ENCODE data around the gene MEG3.
"Not testable (repeated sequence)": the region's sequence is repeated elsewhere in the genome, so short reads cannot be mapped to it uniquely, and the experiment has no call there.

Gene MEG3

DNA sequence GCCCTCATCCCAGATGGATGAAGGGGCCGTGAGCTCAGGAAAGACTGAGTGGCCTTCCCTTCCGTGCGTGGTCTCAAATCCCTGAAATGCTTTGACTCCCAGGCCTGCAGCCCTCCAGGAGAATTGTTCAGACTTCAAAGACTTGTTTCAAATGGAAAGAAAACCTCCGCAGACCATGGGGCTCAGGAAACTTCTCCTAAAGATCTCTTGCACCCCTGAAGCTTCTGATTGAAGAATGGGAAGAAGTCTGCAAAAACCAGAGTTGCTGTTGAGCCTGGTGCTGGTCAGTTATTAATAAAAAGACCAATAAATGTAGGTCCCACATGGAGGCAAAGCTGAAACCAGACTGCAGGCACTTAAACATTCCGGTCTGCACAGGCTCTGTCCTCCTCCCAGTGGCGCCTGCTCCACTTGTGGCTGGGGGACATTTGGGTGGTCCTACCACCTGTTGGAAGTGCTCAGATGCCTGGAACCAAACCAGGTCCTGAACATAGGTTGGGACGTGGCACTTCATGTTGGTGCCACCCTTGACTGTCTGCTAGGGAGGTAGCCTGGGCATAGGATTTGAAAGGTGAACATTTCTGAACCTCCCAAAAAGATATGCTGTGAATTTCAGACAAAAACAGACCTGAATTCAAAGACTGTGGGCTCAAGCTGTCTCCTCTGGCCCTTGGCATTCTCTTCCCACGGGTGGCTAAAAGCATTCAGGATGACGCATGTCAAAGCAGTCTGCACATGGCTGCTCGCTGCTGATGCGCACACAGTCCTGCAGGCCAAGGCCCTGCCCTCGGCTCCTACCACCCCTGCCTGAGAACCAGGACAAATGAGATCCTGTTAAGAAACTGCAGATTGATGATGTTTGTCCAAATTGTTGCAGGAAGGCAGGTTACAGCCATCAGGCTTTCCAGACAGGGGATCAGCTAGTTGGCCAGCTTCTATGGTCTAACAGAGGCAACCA is 36.2 kb upstream of the MEG3 start:
- Histone ChIP-seq H3K4me1 (ENCODE audit: control insufficient read depth, insufficient read depth, low read length, unreplicated experiment) (no peaks in the 10 kb centered on the region), H3K4me3 (ENCODE audit: low read depth, low read length) (no peak overlapping the region), H3K27me3 (ENCODE audit: insufficient read depth, low read length) (peaks cover 22% of the 10 kb centered on the region), H3K27ac (ENCODE audit: low read depth, low read length) (no peak overlapping the region), H3K36me3 (ENCODE audit: insufficient read depth, low read length) (no peaks in the 10 kb centered on the region), H3K79me2 (ENCODE audit: control insufficient read depth, insufficient read depth, low read length, unreplicated experiment) (no peaks in the 10 kb centered on the region), H2AFZ (ENCODE audit: low read length, unreplicated experiment) (no peak overlapping the region)

- Histone ChIP-seq H2AFZ (ENCODE audit: low read length, unreplicated experiment) (no peak overlapping the region), H3K27me3 (ENCODE audit: insufficient read depth, low read length) (peaks cover 17% of the 10 kb centered on the region)
Measured at GRCh38 chr14:100790502-100791347, 35.2 kb upstream of the MEG3 start.

GRCh38 chr14:100791348-100791735 is 34.6 kb upstream of the MEG3 start:
- Histone ChIP-seq H3K27me3 (ENCODE audit: insufficient read depth, low read length) (peaks cover 16% of the 10 kb centered on the region), H2AFZ (ENCODE audit: low read length, unreplicated experiment) (no peak overlapping the region), H3K36me3 (ENCODE audit: insufficient read depth, low read length) (no peaks in the 10 kb centered on the region), H3K4me1 (ENCODE audit: control insufficient read depth, insufficient read depth, low read length, unreplicated experiment) (no peaks in the 10 kb centered on the region), H3K27ac (ENCODE audit: low read depth, low read length) (no peak overlapping the region), H3K4me3 (ENCODE audit: low read depth, low read length) (no peak overlapping the region), H3K79me2 (ENCODE audit: control insufficient read depth, insufficient read depth, low read length, unreplicated experiment) (no peaks in the 10 kb centered on the region)

More at GRCh38 chr14:100790502-100791347, 35.2 kb upstream of the MEG3 start:
- Histone ChIP-seq H3K4me1 (ENCODE audit: control insufficient read depth, insufficient read depth, low read length, unreplicated experiment) (no peaks in the 10 kb centered on the region), H3K36me3 (ENCODE audit: insufficient read depth, low read length) (no peaks in the 10 kb centered on the region), H3K27ac (ENCODE audit: low read depth, low read length) (no peak overlapping the region), H3K79me2 (ENCODE audit: control insufficient read depth, insufficient read depth, low read length, unreplicated experiment) (no peaks in the 10 kb centered on the region), H3K4me3 (ENCODE audit: low read depth, low read length) (no peak overlapping the region)

- Histone ChIP-seq H2AFZ (ENCODE audit: low read length, unreplicated experiment) (no peak overlapping the region), H3K36me3 (ENCODE audit: insufficient read depth, low read length) (no peaks in the 10 kb centered on the region), H3K4me1 (ENCODE audit: control insufficient read depth, insufficient read depth, low read length, unreplicated experiment) (no peaks in the 10 kb centered on the region), H3K27ac (ENCODE audit: low read depth, low read length) (no peak overlapping the region), H3K79me2 (ENCODE audit: control insufficient read depth, insufficient read depth, low read length, unreplicated experiment) (no peaks in the 10 kb centered on the region), H3K4me3 (ENCODE audit: low read depth, low read length) (no peak overlapping the region), H3K27me3 (ENCODE audit: insufficient read depth, low read length) (peaks cover 18% of the 10 kb centered on the region)
Measured at GRCh38 chr14:100791995-100792394, 33.9 kb upstream of the MEG3 start.

DNA sequence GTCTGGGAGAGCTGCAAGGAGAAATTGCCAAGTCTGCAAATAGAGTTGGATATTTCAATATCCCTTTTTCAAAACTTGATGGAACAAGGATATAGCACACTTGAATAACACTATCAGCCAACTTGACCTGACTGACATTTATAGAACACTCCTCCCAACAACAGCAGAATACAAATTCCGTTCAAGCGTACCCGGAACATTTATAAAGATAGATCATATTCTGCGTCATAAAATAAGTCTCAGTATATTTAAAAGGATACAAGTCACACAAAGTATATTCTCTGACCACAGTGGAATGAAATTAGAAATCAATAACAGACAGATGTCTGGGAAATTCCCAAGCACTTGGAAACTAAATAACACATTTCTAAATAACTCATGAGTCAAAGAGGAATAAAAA is 29.0 kb upstream of the MEG3 start:
- H3K27ac ChIP-seq (ENCODE audit: low read depth, low read length), result no peak overlapping the region
- no peaks in the 10 kb centered on the region for H3K36me3 ChIP-seq (ENCODE audit: insufficient read depth, low read length)
- H3K4me1 ChIP-seq (ENCODE audit: control insufficient read depth, insufficient read depth, low read length, unreplicated experiment), result no peaks in the 10 kb centered on the region
- H2AFZ ChIP-seq (ENCODE audit: low read length, unreplicated experiment), result no peak overlapping the region
- H3K27me3 ChIP-seq (ENCODE audit: insufficient read depth, low read length), result peaks cover 39% of the 10 kb centered on the region
- no peaks in the 10 kb centered on the region for H3K79me2 ChIP-seq (ENCODE audit: control insufficient read depth, insufficient read depth, low read length, unreplicated experiment)
- no peak overlapping the region for H3K4me3 ChIP-seq (ENCODE audit: low read depth, low read length)

DNA sequence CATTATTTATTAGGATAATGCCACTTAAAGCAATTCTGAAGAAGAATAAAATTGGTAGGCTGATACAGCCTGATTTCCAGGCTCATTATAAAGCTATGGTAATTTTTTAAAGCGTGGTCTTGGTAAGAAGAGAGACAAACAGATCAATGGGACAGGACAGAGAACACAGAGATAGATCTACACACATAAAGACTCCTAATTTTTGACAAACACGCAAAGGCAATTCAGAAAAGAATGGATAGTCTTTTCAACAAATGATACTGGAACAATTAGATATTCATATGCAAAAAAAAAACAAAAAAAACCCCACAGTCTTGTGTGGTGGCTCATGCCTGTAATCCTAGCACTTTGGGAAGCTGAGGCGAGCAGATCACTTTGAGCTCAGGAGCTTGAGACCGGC is 25.9 kb upstream of the MEG3 start:
- H2AFZ ChIP-seq (ENCODE audit: low read length, unreplicated experiment), result no peak overlapping the region
- H3K36me3 ChIP-seq (ENCODE audit: insufficient read depth, low read length), result no peaks in the 10 kb centered on the region
- no peak overlapping the region for H3K4me3 ChIP-seq (ENCODE audit: low read depth, low read length)
- H3K4me1 ChIP-seq (ENCODE audit: control insufficient read depth, insufficient read depth, low read length, unreplicated experiment), result no peaks in the 10 kb centered on the region
- no peaks in the 10 kb centered on the region for H3K79me2 ChIP-seq (ENCODE audit: control insufficient read depth, insufficient read depth, low read length, unreplicated experiment)
- H3K27me3 ChIP-seq (ENCODE audit: insufficient read depth, low read length), result peaks cover 52% of the 10 kb centered on the region
- no peak overlapping the region for H3K27ac ChIP-seq (ENCODE audit: low read depth, low read length)

- not testable (repeated sequence) for H3K79me2 ChIP-seq (ENCODE audit: control insufficient read depth, insufficient read depth, low read length, unreplicated experiment); H3K4me3 ChIP-seq (ENCODE audit: low read depth, low read length); H3K36me3 ChIP-seq (ENCODE audit: insufficient read depth, low read length); H3K4me1 ChIP-seq (ENCODE audit: control insufficient read depth, insufficient read depth, low read length, unreplicated experiment); H2AFZ ChIP-seq (ENCODE audit: low read length, unreplicated experiment); H3K27ac ChIP-seq (ENCODE audit: low read depth, low read length)
- peaks cover 58% of the 10 kb centered on the region for H3K27me3 ChIP-seq (ENCODE audit: insufficient read depth, low read length)
Measured at GRCh38 chr14:100801433-100801832, 24.5 kb upstream of the MEG3 start.

DNA sequence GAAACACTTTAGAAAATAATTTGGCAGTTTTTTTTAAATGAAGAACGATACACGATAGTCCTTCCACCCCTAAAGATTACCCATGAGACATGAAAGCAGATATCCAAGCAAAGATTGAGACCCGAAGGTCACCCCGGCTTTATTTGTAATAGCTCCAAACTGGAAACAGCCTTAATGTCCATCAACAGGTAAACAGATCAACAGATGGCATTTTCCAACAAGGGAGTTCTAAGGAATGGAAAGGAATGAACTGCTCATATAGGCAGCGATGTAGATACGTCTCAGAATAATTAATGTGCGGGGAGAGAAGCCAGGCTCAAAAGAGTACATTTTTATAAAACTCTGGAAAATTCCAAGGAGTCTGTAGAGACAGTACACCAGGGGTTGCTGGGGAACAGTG is 23.7 kb upstream of the MEG3 start:
- Histone ChIP-seq H3K4me1 (ENCODE audit: control insufficient read depth, insufficient read depth, low read length, unreplicated experiment) (no peaks in the 10 kb centered on the region), H3K79me2 (ENCODE audit: control insufficient read depth, insufficient read depth, low read length, unreplicated experiment) (no peaks in the 10 kb centered on the region), H2AFZ (ENCODE audit: low read length, unreplicated experiment) (no peak overlapping the region), H3K27me3 (ENCODE audit: insufficient read depth, low read length) (peaks cover 55% of the 10 kb centered on the region), H3K4me3 (ENCODE audit: low read depth, low read length) (no peak overlapping the region), H3K27ac (ENCODE audit: low read depth, low read length) (no peak overlapping the region), H3K36me3 (ENCODE audit: insufficient read depth, low read length) (no peaks in the 10 kb centered on the region)

- peaks cover 57% of the 10 kb centered on the region for H3K27me3 ChIP-seq (ENCODE audit: insufficient read depth, low read length)
- H3K4me3 ChIP-seq (ENCODE audit: low read depth, low read length), result no peak overlapping the region
- H3K4me1 ChIP-seq (ENCODE audit: control insufficient read depth, insufficient read depth, low read length, unreplicated experiment), result no peaks in the 10 kb centered on the region
- H3K79me2 ChIP-seq (ENCODE audit: control insufficient read depth, insufficient read depth, low read length, unreplicated experiment), result no peaks in the 10 kb centered on the region
- no peaks in the 10 kb centered on the region for H3K36me3 ChIP-seq (ENCODE audit: insufficient read depth, low read length)
- H2AFZ ChIP-seq (ENCODE audit: low read length, unreplicated experiment), result no peak overlapping the region
- no peak overlapping the region for H3K27ac ChIP-seq (ENCODE audit: low read depth, low read length)
Measured at GRCh38 chr14:100802766-100803165, 23.2 kb upstream of the MEG3 start.

DNA sequence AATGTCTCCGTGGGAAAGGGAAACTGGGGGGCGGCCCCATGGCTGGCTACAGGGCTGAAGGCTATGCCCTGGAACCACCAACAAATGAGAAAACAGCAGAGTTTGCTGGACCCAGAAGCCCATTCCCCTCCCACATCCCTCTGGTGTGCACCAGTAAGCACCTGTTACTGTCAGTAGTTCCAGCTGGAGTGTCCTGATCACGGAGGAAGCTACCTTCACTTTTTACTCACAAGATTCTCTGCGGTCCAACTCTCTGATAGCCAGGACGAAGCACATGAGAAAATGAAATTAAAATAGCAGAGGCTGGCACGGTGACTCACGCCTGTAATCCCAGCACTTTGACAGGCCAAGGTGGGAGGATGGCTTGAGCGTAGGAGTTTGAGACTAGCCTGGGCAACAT is 22.7 kb upstream of the MEG3 start:
- Histone ChIP-seq H3K36me3 (ENCODE audit: insufficient read depth, low read length) (no peaks in the 10 kb centered on the region), H3K27me3 (ENCODE audit: insufficient read depth, low read length) (peaks cover 62% of the 10 kb centered on the region), H2AFZ (ENCODE audit: low read length, unreplicated experiment) (no peak overlapping the region), H3K79me2 (ENCODE audit: control insufficient read depth, insufficient read depth, low read length, unreplicated experiment) (no peaks in the 10 kb centered on the region), H3K27ac (ENCODE audit: low read depth, low read length) (no peak overlapping the region), H3K4me1 (ENCODE audit: control insufficient read depth, insufficient read depth, low read length, unreplicated experiment) (no peaks in the 10 kb centered on the region), H3K4me3 (ENCODE audit: low read depth, low read length) (no peak overlapping the region)
